ENCODE measurements around the gene SLC7A11. TPM values are rescaled to one million over a fixed set of nuclear protein-coding genes. Genes with fewer than 3 reads are reported as not detected.
A peak's percentile ranks its signal among the peaks of the same experiment; 100 is the strongest.

The SLC7A11 gene
- total and polyA plus RNA-seq, 10 of the 15 experiments (the other 5 are each of a cell fraction or from before 2014, with no cell fraction given): 1.6 to 9.8 (median 3.5) TPM

GRCh38 chr4:138189206-138189605 is 52.9 kb downstream of the SLC7A11 start:
- in situ Hi-C loops (cut with MboI) (no loop called here), intact Hi-C loops (cut with micrococcal nuclease; ENCODE audit: unreplicated experiment) (loop anchor here (5.0 to 10.0 kb wide), 2 partner anchors 77 to 386 kb away; no protein-coding TSS in a partner anchor)
- ATAC-seq: peak; percentile 30
- no TSS peak for BruUV-seq (replicated peaks)
- no peak for DNase-seq (ENCODE audit: low read depth, low spot score)
- H3K79me2 ChIP-seq (ENCODE audit: control insufficient read depth, insufficient read depth, low read length): no peaks in the 10 kb centered on the region
- ChIA-PET CTCF (interaction anchor here (1.2 to 2.6 kb wide), 6 partner anchors 9 to 492 kb away, joined by 3 to 15 read pairs (median 6); partner anchors contain the start of gene SLC7A11), SMC1A (ENCODE audit: uncharacterized antibody, unreplicated experiment) (interaction anchor here (0.6 to 6.4 kb wide), 10 partner anchors 11 to 548 kb away, joined by 3 to 71 read pairs (median 5); partner anchors contain the start of gene SLC7A11), RAD21 (ENCODE audit: unreplicated experiment) (interaction anchor here (0.8 to 4.2 kb wide), 10 partner anchors 9 to 216 kb away, joined by 4 to 26 read pairs (median 8); partner anchors contain the start of gene SLC7A11), POLR2A (interaction anchor here (1.0 to 1.6 kb wide), 5 partner anchors 10 to 214 kb away, joined by 3 to 8 read pairs (median 5); partner anchors contain the start of gene SLC7A11)
- peaks cover 22% of the 10 kb centered on the region for H3K4me1 ChIP-seq (ENCODE audit: control insufficient read depth, insufficient read depth, low read length)
- H3K27ac ChIP-seq (ENCODE audit: control insufficient read depth, insufficient read depth): peak overlapping the region; percentile 66; the same call in 1 of the 2 replicates
- no peaks in the 10 kb centered on the region for H3K9me3 ChIP-seq (replicated peaks; ENCODE audit: control insufficient read depth, insufficient read depth, low read length)
- no peaks in the 10 kb centered on the region for H4K20me1 ChIP-seq (ENCODE audit: control insufficient read depth, insufficient read depth)
- no peaks in the 10 kb centered on the region for H3K27me3 ChIP-seq (replicated peaks in 1 of 2; ENCODE audit: control insufficient read depth in 2 of 2, insufficient read depth in 2 of 2, low read length in 1 of 2)
- H3K4me3 ChIP-seq: no peak overlapping the region
- H3K9ac ChIP-seq (ENCODE audit: control insufficient read depth, insufficient read depth, low read length): no peak overlapping the region
- TF ChIP-seq NR2C2 (IDR thresholded peaks at IDR 0.05; ENCODE audit: borderline replicate concordance, control insufficient read depth, insufficient read length, low read depth): no peak
- TF ChIP-seq NFIC (IDR thresholded peaks at IDR 0.05; ENCODE audit: low read depth, low read length): no peak
- TF ChIP-seq RAD21 (IDR thresholded peaks at IDR 0.05; ENCODE audit: insufficient read depth, low read depth, low read length): no peak
- no peak for TF ChIP-seq BCL3 (IDR thresholded peaks at IDR 0.05; ENCODE audit: borderline replicate concordance, insufficient read depth, low read depth, low read length, poor library complexity, severe bottlenecking)
- no peak for TF ChIP-seq SUZ12 (IDR thresholded peaks at IDR 0.05; ENCODE audit: unreplicated experiment)
- no peak for TF ChIP-seq MYB (IDR thresholded peaks at IDR 0.05; ENCODE audit: borderline replicate concordance, low read depth, low read length)
- TF ChIP-seq KAT2A (conservative IDR thresholded peaks at IDR 0.05; ENCODE audit: control insufficient read depth, low read depth, low read length): no peak
- TF ChIP-seq ZNF274 (IDR thresholded peaks at IDR 0.05; ENCODE audit: insufficient read depth, insufficient read length): no peak
- TF ChIP-seq LARP7 (IDR thresholded peaks at IDR 0.05): no peak
- no peak for TF ChIP-seq NKRF (conservative IDR thresholded peaks at IDR 0.05)
- TF ChIP-seq PKNOX1 (IDR thresholded peaks at IDR 0.05): peak; percentile 53; the same call in 1 of the 2 replicates
- no peak for TF ChIP-seq TCF3 (IDR thresholded peaks at IDR 0.05; ENCODE audit: borderline replicate concordance, insufficient read depth, low read depth, low read length)
- TF ChIP-seq MYC (IDR thresholded peaks at IDR 0.05; ENCODE audit: insufficient read depth, insufficient read length, insufficient replicate concordance, low read length, severe bottlenecking): no peak
- TF ChIP-seq RUNX3 (IDR thresholded peaks at IDR 0.05; ENCODE audit: low read length): 0 out of 2 replicates have a peak, but pooled peaks have one; percentile 6
- no peak for TF ChIP-seq GABPA (IDR thresholded peaks at IDR 0.05; ENCODE audit: low read depth)
- TF ChIP-seq NR2F1 (conservative IDR thresholded peaks at IDR 0.05): 0 out of 2 replicates have a peak, but pooled peaks have one; percentile 27
- no peak for TF ChIP-seq CBX3 (IDR thresholded peaks at IDR 0.05; ENCODE audit: borderline replicate concordance, low read depth)
- no peak for TF ChIP-seq POLR2AphosphoS2 (IDR thresholded peaks at IDR 0.05; ENCODE audit: low read depth, low read length)
- 71% methylated on average over 4 of the region's 4 CpGs for WGBS (ENCODE audit: insufficient coverage, insufficient replicate concordance, low lambda C conversion rate, missing lambda C conversion rate)
- H3K36me3 ChIP-seq (ENCODE audit: control insufficient read depth in 2 of 2, insufficient read depth in 2 of 2, low read length in 1 of 2): no peaks in the 10 kb centered on the region
- no peak for FAIRE-seq
- H3K4me2 ChIP-seq (ENCODE audit: control insufficient read depth, insufficient read depth): peak overlapping the region; percentile 59; the same call in 1 of the 2 replicates
- H2AFZ ChIP-seq (ENCODE audit: control insufficient read depth, low read depth, low read length): no peak overlapping the region
